LoVo (cell line): ENCODE data around the gene HDAC9.
A peak's percentile ranks its signal among the peaks of the same experiment; 100 is the strongest.

Experiments used
- DNase-seq: peaks from one replicate; pipeline ENCODE4 v3.0.0-alpha.2; 2016; ENCODE audit warnings: low spot score

HDAC9 gene

DNA sequence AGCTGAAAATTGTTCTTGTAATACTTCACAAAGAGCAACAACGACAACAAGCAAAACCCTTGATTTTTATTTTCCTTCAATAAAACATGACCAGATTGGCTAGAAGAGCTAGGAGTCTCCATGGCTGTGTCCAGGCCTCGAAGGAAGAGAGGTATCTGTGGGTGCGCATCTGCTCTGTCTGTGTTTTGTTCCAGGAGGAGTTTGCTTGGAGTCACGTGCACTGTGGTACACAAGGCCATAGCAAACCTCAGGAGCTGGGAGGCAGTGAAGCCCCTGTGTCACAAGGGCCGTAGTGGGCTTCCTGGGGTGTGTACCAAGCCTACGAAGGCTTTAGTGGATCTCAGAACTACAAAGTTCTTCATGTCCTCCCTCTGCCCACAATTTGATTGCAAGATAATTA lies 350.2 kb downstream of the HDAC9 start:
- DNase-seq = no peak

DNA sequence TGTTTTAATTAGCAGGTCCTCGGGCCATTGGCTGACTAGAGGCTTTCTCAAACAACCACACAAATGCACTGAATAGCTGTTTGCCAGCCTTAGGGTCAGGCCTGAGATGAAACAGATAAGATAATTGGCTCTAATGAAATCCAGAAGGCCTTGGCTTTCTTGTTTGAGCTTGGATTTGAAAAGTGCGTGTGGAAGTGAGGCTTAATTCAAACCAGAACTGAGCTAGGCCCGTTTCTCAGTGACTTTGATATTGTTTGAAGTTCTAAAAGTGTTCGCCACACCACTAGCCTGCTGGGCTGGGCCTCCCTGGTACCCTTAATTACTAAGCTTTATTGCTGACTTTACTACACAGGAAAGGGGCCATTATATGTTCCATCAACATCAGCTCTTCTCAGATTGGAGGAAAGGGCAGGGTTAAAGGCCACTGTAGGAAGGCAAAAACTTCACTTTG lies 351.2 kb downstream of the HDAC9 start:
- no peak for DNase-seq

DNA sequence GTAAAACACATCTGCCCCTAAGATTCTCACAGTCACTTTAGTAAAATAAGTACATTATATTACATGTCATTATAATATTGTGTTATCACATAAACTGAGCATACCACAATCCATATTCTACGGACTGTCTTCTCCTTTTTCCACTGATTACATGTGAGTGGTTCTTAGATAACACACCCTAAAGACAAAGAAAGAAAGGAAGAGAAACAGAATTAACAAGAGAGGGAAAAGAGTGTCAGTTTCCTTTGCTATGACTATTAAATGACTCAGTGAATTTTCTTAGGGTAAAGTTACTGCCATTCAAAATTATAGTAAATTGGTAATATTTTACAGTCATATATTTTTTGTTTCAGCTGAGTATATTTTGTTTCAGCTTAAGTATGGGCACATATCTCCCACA lies 353.6 kb downstream of the HDAC9 start:
- no peak for DNase-seq

DNA sequence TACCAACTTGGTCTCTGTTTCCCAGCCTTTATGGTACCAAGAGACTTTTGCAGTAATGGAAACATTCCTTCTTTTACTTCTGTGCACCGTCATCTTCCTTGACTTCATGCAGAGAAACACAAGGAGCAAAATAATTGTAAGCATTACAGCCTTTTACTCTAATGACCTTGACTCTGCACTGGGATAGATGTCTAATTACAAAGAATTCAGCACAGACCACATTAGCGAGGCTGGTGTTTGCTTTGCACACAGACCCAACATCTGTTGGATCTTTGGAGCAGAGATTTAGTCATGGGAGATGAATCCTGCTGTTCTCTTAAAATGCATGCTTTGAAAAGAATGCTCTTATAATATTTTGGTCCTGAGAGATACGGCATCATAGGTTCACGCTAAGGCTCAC lies 360.2 kb downstream of the HDAC9 start:
- DNase-seq = no peak

DNA sequence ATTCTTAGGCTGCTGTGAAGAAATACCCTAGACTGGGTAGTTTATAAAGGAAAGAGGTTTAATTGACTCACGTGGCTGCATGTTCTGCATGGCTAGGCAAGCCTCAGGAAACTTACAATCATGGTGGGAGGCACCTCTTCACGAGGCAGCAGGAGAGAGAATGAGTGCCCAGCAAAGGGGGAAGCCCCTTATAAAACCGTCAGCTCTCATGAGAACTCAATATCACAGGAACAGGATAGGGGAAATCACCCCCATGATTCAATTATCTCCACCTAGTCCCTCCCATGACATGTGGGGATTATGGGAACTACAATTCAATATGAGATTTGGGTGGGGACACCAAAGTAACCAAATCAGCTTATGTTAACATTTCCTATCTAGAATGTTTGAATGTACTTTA lies 362.7 kb downstream of the HDAC9 start:
- no peak for DNase-seq

DNA sequence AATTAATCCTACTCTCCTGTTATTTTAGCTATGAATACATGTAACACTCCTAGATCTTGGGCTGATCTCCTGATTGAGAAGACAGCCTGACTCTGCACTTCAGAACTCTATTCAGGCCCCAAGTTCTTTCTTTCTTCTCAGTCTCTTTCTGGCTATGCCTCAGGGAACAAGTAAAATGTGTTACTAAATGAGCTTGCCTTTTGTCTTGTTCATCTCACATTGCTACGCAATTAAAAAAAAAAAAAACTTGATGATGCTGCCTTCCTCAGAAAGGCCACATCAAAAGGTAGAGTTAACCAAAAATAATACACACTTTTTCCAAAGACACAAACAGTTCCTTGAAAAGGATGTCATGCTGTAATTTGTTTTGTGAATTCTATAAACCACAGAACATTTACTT lies 363.8 kb downstream of the HDAC9 start:
- no peak for DNase-seq

DNA sequence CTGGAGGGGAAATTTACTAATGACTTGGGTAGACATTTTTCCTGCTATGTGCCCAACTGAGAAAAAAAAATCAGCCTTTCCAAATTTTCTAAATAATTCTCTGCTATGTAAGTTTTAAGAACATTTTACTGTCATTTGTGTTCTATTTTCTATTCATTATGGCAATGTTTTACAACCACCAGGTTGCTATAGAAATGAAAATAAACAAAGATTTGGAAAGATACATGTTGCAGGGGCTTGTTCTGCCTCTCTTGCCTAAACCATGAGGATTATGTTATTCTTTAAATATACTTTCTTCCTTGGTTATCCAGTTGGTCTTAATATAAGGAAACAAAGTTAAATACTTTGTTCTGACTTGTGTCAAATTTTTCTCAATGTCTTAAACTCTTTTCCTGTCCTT lies 364.7 kb downstream of the HDAC9 start:
- DNase-seq = no peak

DNA sequence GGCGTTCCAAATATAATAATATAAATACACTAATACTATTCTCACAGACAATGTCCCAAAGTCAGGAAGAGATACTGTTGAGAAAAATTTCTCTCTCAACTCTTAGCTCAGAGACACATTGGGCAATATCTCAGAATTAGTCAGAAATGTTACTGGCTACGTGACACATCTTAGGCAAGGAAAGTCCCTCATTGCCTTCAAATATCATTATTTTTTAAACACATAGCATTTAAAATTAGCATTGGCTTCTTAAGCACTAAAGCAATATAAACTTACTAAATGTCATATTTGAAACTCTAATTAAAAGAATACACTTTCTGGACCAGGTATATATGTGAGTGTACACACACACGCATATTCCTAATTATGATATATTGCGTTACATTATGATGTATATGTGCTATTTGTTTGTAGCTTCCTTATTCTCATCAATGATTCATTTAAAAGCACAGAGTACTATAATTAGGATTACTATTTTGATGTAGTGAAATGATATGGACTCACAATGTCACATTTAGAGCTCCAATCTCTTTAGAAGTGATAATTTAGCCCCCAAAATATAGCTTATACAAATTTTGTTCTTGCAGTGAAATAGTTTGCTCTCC lies 366.1 kb downstream of the HDAC9 start:
- no peak for DNase-seq

DNA sequence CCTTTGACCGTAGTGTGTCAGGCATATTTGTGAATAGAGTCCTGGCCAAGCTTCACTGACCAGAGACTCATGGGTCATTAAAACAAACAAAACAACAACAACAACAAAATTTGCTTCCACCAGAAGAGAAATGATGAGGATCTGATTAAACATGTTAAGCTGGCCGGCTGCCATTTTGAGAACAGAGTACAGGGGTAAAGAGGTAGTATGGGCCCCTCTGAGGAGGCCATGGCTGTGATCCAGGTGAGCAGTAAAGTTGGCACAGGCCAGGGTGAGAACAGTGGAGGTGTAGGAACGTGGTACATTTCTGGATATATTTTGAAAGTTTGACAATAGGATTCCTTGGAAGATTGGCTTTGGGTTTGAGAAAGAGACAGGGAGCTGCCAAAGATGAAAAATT lies 369.4 kb downstream of the HDAC9 start:
- DNase-seq = no peak

DNA sequence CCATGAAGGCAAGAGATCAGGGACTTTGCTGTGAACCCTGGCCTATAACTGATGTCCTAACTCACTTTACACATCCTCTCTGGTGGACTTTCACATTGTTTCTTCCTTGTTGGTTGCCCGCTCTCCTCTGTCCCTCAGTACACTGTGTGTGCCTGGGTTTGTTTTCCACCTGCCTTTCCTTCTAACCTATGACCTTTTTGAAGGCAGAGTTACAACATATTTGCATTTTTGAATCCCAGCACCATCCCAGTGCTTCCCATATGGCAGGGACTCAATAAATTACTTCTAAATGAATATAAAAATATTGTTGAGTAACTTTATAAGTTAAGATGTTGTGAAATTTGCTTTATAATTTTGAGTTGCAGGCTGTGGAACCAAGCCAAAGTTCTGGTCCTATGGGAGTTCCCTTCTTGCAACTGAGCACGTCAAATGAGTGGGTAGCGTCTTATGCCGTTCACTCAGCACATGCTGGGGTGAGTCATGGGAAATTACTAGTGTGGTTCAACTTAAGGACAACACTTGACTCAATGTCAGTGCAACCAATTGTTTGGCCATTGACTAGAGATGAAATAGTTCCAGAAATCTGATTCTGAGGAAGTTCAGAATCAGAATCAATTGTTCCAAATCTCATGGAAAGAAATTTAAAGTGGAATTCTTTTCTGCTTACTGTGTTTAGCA lies 370.9 kb downstream of the HDAC9 start:
- no peak for DNase-seq

DNA sequence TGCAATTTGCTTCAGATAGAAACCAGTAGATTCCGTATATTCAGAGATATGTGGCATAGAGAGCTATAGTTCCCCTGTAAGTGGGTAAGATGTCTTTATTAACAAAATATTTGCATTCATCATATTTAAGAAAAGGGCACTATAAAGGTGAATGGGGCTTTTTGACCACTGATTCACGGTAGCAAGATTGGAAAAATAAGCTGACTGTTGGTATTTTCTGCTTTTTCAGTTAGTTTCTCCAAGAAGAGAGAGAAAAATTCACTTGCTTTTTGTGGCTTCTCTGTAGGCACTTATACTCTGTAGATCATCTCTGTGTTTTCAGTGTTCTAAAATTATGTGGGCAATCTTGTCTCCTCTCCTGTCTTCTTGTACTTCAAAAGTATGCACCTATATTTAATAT lies 376.8 kb downstream of the HDAC9 start:
- no peak for DNase-seq

DNA sequence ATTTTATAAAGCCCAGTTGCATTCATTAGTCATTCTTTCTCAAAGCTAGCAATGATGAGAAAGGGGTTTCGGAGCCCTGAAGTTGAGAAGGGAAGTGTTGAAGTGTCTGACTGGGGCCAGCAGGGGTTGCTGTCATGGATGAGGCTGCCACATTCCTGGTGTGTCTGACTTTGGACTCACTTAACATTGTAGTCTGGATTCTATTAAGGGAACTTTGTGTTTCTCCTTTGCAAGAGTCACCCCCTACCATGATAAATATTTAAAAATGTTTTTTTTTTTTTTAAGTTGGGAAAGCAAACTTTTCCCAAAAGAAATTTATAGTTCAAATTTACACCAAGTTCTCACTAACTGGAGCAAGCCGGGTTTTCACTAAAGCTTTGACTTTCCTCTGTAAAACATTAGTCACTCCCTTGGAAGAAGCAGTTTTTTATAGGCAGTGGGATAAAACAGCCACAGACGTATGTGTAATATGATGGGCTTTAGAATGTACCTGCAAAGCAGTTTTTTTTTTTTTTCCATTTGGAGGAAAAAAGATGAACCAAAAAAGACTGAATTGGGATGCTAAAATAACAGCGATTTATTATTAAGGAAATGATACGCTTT lies 378.3 kb downstream of the HDAC9 start:
- no peak for DNase-seq

DNA sequence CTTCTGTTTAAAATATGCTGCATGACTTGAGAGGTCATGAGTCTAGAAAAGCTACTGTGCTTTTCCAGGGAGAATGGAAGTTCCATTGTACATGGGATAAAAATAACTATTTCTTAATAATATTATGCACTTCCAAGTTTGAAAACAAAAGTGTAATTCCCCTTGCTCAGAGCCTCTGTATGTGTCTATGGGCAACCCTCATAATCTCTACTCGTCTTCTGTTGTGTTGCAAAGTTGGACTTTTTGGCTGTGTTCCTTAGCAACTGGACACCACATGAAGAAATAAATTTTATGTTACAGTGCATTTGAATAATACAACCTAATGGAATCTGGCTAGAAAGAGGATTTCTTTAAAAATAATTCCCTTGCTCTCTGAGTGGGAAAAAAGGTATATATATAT lies 379.3 kb downstream of the HDAC9 start:
- DNase-seq = no peak

DNA sequence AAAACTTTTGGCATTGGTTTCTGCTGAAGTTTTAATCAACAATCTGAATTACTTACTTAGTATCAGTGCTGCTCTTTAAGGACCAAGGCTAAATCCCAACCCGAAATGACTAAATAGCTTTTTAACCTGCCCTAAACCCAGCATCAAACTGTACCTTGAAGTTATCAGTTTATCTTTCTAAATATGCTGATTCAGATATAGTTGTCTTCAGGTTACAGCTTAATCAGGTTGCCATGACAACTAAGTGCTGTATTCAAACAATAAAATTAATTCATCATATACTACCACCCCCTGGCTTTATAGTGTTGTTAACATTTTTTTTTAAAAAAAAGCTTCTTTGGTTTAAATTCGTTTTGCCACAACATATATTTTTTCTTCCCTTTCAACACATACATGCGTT lies 382.3 kb downstream of the HDAC9 start:
- no peak for DNase-seq

DNA sequence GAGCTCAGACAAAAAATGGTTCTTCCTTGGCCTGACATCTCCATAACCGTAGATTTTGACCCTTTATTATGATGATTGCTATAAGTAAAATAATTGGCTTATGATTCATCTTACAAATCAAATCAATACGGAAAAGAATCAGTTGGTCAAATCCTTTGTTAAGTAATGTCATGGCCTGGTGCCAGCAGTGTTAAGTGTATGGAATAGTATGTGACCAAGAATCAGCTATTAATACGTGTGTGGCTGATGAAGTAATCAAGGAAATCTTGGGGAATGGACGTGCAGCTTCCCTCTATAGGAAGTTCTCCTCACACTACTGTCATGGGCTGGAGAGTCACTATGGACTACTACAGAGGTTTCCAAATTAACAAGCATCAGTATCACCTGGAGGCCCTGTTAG lies 391.3 kb downstream of the HDAC9 start:
- no peak for DNase-seq

DNA sequence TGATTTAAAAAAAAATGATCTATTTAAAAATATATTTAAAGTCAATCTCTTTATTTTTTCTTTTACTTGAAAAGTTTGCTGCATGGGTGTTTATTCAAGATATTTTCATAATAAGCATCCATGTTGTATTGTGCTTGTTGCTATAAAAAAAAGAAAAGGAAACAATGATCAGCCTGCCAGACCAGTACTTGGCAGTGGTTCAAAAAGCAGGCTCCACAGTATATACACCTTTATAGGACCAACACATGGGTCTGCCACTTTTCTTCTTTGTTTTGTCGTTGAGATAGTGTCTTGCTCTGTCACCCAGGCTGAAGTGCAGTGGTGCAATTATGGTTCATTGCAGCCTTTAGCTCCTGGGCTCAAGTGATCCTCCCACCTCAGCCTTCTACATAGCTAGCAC lies 393.9 kb downstream of the HDAC9 start:
- no peak for DNase-seq

DNA sequence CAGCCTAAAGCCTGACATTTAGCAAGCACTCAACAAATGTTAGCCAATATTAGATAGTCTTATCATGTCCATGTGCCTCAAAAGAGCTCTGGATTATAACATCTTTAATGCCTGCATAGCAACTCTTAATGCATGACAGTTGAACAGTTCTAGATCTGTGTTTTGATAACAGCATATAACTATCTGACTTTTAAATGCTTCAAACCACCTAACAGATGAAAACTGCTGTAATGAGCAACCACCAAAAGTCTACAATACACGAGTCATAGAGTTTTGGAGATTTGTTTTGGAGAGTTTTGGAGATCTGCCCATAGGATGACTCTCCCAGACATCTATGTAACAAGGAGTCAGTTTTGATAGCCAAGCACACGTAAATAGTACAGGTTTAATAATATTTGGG lies 394.6 kb downstream of the HDAC9 start:
- DNase-seq = no peak

DNA sequence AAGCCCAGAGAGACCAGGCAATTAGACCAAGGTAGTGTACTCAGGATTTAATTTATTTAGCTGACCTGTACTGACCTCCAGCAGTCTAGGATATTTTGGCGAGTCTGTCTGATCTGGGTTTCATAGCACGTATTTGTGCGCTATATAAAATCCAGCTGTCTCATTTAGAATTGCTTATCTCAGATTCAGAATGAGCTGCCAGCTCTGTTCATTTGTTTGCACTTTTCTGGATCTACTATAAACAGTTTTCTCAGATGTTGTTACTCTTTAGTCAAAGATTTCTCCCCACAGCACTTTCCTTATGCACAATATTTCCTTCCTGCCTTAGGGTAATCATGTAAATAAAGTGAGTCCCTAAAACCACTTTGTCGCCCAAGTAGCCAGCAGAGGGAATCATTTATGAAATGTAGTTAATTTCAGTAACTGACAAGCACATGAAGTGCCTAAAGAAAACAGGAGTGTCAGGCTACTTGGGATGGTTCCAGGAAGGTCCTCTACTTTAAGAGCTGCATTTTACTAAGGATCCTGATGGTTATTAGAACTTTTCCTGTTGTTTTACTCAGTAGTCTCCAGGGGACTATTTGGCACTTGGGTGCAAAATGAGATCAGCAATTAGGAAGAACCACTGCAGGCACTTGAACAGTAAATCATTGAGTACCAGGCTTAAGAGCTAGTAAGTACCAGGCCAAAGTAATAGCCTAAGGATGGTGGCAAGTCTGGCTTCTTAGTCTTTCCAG lies 395.5 kb downstream of the HDAC9 start:
- no peak for DNase-seq

DNA sequence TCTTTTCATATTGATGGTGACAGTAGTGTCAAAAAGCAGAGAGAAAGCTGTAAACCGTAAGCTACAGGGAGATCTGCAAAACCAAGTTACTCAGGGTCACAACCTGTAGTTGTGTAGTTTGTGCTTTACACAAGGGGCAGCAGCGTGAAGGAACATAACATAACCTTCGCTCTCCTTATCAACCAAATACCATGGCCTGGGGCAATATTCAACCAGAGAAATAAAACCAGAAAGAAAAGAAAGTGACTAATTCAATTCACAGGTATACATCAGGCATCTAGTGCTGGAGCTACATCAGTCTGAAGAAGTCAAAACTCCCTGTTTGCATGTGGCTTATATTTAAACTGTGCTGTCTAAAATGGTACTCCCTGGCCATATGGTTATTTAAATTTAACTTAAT lies 397.6 kb downstream of the HDAC9 start:
- no peak for DNase-seq

DNA sequence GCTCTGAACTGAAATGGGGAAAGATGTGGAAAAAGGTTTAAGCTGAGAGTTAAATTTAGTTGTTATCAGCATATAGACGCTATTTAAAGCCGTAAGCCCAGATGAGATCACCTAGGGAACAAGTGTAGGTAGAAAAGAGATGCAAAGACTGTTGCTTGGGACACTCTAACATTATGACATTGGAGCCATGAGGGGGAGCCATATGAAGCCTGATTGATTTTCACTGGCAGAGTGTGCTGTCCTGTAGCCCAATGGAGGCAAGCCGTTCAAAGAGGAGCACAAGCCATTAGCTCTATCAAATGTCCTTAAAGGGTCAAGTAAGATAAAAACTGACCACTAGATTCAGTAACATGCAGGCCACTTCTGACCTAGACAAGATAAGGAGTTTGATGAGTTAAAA lies 398.6 kb downstream of the HDAC9 start:
- DNase-seq = no peak

DNA sequence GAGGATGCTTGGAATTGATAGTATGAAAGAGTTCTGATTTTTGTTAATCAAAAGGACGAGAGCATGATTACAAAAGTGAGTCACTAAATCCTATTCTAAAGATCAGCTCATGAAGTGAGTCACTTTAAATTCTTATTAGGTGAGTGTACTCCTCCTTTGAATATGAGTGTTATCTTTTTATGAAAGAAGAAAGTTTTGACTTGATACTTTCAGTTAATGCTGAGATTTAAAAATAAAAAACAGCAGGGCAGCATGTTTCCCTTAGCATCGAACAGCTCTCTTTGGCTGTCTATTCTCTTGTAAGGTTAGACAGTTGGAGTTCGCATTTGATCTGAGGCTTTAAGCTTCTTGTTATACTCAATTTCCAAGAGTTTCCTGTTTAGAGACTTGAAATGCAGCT lies 399.9 kb downstream of the HDAC9 start:
- peak; percentile 56 for DNase-seq

DNA sequence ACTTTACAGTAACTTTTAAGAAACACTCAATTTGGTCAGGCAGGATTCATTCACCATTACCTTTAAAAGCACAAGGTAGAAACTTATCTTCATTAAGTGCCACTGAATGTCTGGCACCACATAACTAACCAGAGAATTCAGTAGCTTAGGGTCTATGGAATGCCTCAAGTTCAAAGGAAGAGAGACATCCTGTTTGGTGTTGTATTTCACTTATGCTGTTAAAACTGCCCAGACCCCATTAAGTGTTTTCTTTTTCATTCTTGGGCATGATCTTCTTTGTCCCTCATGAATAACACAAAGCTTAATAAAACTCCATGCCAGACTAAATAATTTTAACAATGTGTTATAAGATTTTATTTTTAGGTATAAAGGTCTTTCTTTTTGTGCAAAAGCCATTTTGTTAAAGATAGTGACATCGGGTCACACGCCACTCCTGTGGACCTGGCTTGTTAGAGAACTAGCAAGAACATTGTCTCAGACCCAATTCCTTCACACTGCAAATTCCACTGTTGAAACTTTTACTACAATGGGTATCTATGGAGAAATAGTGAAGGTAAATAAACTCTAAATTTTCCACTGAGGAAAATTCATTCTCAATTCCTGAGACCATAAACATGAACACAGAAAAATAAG lies 400.9 kb downstream of the HDAC9 start:
- DNase-seq = no peak

DNA sequence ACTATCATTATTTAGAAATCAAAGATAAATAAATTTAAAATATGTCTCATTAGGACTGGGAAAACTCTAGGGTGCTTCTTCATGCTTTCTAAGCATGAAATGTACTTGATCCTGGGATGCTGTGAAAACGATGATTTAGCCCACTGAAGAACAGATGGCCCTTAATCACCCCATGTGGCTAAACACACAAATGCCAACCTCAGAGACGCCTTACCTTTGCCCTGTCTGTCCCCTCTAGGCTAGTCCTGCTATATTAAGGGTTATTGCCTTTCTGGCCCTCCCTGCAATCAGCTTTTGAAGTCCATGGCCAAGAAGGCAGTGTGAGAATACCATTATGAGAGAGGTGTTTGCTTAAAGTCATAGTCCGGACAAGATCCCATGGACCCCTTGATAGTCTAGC lies 404.7 kb downstream of the HDAC9 start:
- DNase-seq = no peak
